GM12892 (cell line): ENCODE results near the gene TNNT1.

Source experiments
- POLR2AphosphoS5 ChIP-seq: IDR thresholded peaks from 2 replicates; pipeline ENCODE4 v1.6.1; 2011; ENCODE audit warnings: low read depth, low read length, control low read depth
- TAF1 ChIP-seq: IDR thresholded peaks from 2 replicates; pipeline ENCODE4 v1.6.1; 2011; ENCODE audit warnings: low read depth, mild to moderate bottlenecking, control low read depth, low read length, borderline replicate concordance

DNA sequence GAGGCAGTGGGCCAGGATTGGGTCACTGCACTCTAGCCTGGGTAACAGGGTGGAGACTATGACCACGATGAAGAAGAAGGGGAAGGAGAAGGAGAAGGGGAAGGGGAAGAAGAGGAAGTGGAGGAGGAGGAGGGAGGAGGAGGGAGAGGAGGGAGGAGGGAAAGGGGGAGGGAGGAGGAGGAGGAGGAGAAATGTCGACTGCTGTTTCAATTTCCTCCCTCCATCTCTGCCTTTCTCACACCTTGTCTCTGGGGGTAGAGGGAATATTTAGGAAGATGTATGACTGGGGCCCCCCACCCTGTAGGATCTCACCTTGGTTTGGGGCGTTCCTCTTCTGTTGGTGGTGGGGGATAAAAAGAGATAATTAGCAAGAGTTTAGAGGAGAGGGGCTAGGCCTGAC is 3.8 kb downstream of the TNNT1 start:
- TF ChIP-seq POLR2AphosphoS5: no peak
- no peak for TF ChIP-seq TAF1
